Stomach (tissue), 9 donors: ENCODE measurements around the gene MAST4. TPM values are rescaled to one million over a fixed set of nuclear protein-coding genes. Genes with fewer than 3 reads are reported as not detected.

Experiments used
- DNase-seq, 2 donors: peaks; one replicate each; pipeline versions ENCODE4 v3.0.0 to v3.0.0-alpha.2; 2013 to 2019
- H3K27ac ChIP-seq, 5 donors: fragments of 200-600 bp in 4 of 5; sonication (generic) in 4 of 5; one replicate each; pipeline ENCODE4 v1.5.1; 2013 to 2019; ENCODE audit warnings: mild to moderate bottlenecking in 1 of 5, moderate library complexity in 1 of 5
- H3K27me3 ChIP-seq, 3 donors: fragments of 200-600 bp; sonication (generic); one replicate each; pipeline ENCODE4 v1.5.1; 2017 to 2019; ENCODE audit warnings: mixed run types in 1 of 3
- H3K36me3 ChIP-seq, 4 donors: fragments of 200-600 bp; sonication (generic); 1 replicate in 3 of 4; 2 replicates in 1 of 4; pipeline ENCODE4 v1.5.1; 2016 to 2019
- H3K4me1 ChIP-seq, 4 donors: fragments of 200-600 bp; sonication (generic); one replicate each; pipeline ENCODE4 v1.5.1; 2016 to 2019
- H3K4me3 ChIP-seq, 4 donors: fragments of 200-600 bp; sonication (generic) in 3 of 4; one replicate each; pipeline ENCODE4 v1.5.1; 2016 to 2019; ENCODE audit warnings: mild to moderate bottlenecking in 1 of 4
- H3K9me3 ChIP-seq, 4 donors: fragments of 200-600 bp; sonication (generic); one replicate each; pipeline ENCODE4 v1.5.1; 2016 to 2019
- CTCF ChIP-seq, 7 experiments: fragments of 450-650 bp in 4 of 7; fragments of 200-600 bp in 3 of 7; sonication (generic) in 3 of 7; IDR thresholded peaks; one replicate each; pipeline ENCODE4 v1.5.1; 2016 to 2019; ENCODE audit warnings: antibody characterized with exemption in 7 of 7, control low read depth in 2 of 7, mild to moderate bottlenecking in 1 of 7
- EP300 ChIP-seq: sonication (generic); formaldehyde crosslinking; IDR thresholded peaks from one replicate; pipeline ENCODE4 v1.6.1; 2017; ENCODE audit warnings: antibody characterized with exemption
- POLR2A ChIP-seq, 4 donors: fragments of 450-650 bp; IDR thresholded peaks; one replicate each; pipeline ENCODE4 v1.6.1; 2016; ENCODE audit warnings: antibody characterized with exemption in 4 of 4, control low read depth in 2 of 4, mild to moderate bottlenecking in 1 of 4, moderate library complexity in 1 of 4
- POLR2AphosphoS5 ChIP-seq, 3 donors: sonication (generic); formaldehyde crosslinking; IDR thresholded peaks; one replicate each; pipeline ENCODE4 v1.6.1; 2016; ENCODE audit warnings: antibody characterized with exemption in 3 of 3
- WGBS, 5 donors: extraction: QIAGEN DNeasy Blood & Tissue Kit in 3 of 5; methylation state at CpG; one replicate each; pipeline versions ENCODE4 v1.1.5 to v1.1.7; 2013 to 2018; 5-methylcytosine and 5-hydroxymethylcytosine counted together
- intact Hi-C: fragments of 100-400 bp; cut with DNase I; formaldehyde crosslinking; loops from one replicate; pipeline ENCODE4 v1.15.1; 2023; ENCODE audit warnings: low total_unique reads
- polyA plus RNA-seq, 3 donors: library from polyadenylated mRNA; stranded (reverse); fragments of 200-250 nt; gene quantifications; one replicate each; pipeline ENCODE4 v1.2.3, GENCODE V29; 2013
- total RNA-seq, 5 donors: library from RNA; depleted of rRNA; stranded (reverse); fragments of >200 nt; gene quantifications; one replicate each; pipeline versions ENCODE4 v1.1.0 to v1.2.3, GENCODE V29; 2014 to 2016
- donor health status: healthy with polysubstance abuse.
- donor health status: Bipolar disorder and iron deficiency.
- donor health status: healthy.

The MAST4 gene
- total and polyA plus RNA-seq, 8 donors: 1.5 to 52.5 (median 32.1) TPM

DNA sequence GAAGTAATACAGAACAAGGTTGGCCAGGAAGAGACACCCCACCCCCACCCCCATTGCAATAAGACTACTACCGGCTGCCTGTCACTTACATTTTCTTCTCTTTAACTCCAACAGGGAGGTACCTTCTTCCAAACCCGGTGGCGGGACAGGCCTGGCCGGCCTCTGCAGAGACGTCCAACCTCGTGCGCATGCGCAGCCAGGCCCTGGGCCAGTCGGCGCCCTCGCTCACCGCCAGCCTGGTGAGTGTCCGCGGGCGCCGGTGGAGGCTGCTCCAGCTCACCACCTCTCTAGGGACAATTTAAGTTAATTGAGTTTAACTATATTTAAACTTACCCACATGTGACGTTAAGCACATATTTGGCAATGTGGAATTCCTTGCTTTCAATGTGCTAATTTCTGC lies 192.4 kb downstream of the MAST4 start:
- no peaks in the 10 kb centered on the region for H3K4me1 ChIP-seq
- TF ChIP-seq EP300 (no peak), CTCF (IDR thresholded peaks at IDR 0.05) (no peak), POLR2A (IDR thresholded peaks at IDR 0.05) (no peak), POLR2AphosphoS5 (IDR thresholded peaks at IDR 0.05) (no peak)
- intact Hi-C loops: no loop called here
- no peaks in the 10 kb centered on the region for H3K36me3 ChIP-seq
- WGBS, 5 donors: 86 to 91% (median 88%) methylated on average over 17 of the region's 17 CpGs
- no peak for DNase-seq
- H3K27me3 ChIP-seq: no peaks in the 10 kb centered on the region
- H3K4me3 ChIP-seq: no peak overlapping the region
- no peaks in the 10 kb centered on the region for H3K9me3 ChIP-seq
- H3K27ac ChIP-seq: no peak overlapping the region

GRCh38 chr5:66789434-66789833 lies 193.2 kb downstream of the MAST4 start:
- intact Hi-C loops: no loop called here
- H3K4me1 ChIP-seq: no peaks in the 10 kb centered on the region
- WGBS, 5 donors: 94 to 97% (median 95%) methylated on average over 3 of the region's 3 CpGs
- no peak overlapping the region for H3K27ac ChIP-seq
- H3K36me3 ChIP-seq: no peaks in the 10 kb centered on the region
- TF ChIP-seq CTCF (IDR thresholded peaks at IDR 0.05) (no peak), POLR2AphosphoS5 (IDR thresholded peaks at IDR 0.05) (no peak), POLR2A (IDR thresholded peaks at IDR 0.05) (no peak), EP300 (no peak)
- DNase-seq: no peak
- no peak overlapping the region for H3K4me3 ChIP-seq
- H3K9me3 ChIP-seq: no peaks in the 10 kb centered on the region
- no peaks in the 10 kb centered on the region for H3K27me3 ChIP-seq

DNA sequence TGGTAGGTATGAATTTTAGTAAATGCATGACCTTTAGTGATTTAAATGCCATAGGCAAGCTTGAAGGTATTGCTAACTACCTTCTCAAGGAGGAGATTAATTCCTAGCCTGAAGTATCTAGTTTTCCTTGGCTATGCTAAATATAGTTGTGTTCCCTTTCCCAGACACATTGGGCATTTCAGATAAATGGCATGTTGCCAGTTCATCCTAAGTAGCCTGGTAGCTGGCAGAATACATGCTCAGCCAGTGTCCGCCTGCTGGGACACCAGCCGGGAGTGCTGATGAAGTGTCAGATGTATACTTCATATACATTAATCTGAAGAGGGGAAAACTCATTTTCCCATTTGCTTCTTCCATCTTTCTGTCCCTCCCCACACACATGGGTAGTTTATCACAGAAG lies 196.9 kb downstream of the MAST4 start:
- TF ChIP-seq POLR2AphosphoS5 (IDR thresholded peaks at IDR 0.05) (no peak), CTCF (IDR thresholded peaks at IDR 0.05) (no peak), POLR2A (IDR thresholded peaks at IDR 0.05) (no peak), EP300 (no peak)
- intact Hi-C loops: no loop called here
- 91 to 96% (median 94%) methylated on average over 2 of the region's 2 CpGs for WGBS, 5 donors

GRCh38 chr5:66795682-66796081 lies 199.5 kb downstream of the MAST4 start:
- H3K27ac ChIP-seq: no peak overlapping the region
- TF ChIP-seq CTCF (IDR thresholded peaks at IDR 0.05) (no peak), POLR2AphosphoS5 (IDR thresholded peaks at IDR 0.05) (no peak)
- H3K4me1 ChIP-seq: no peaks in the 10 kb centered on the region
- no peaks in the 10 kb centered on the region for H3K27me3 ChIP-seq
- H3K9me3 ChIP-seq: no peaks in the 10 kb centered on the region
- intact Hi-C loops: no loop called here
- no peak for DNase-seq
- WGBS, 5 donors: 69 to 88% (median 71%) methylated on average over 1 of the region's 1 CpG
- H3K36me3 ChIP-seq: no peaks in the 10 kb centered on the region
- H3K4me3 ChIP-seq: no peak overlapping the region

More for the DNA sequence above, 196.9 kb downstream of the MAST4 start:
- no peak overlapping the region for H3K27ac ChIP-seq
- H3K9me3 ChIP-seq: no peaks in the 10 kb centered on the region
- no peaks in the 10 kb centered on the region for H3K4me1 ChIP-seq
- H3K4me3 ChIP-seq: no peak overlapping the region
- no peak for DNase-seq
- H3K36me3 ChIP-seq: no peaks in the 10 kb centered on the region
- H3K27me3 ChIP-seq: no peaks in the 10 kb centered on the region
